IPS-20b (cell line): Measurements from ENCODE around the gene CFAP251.
"Not testable (repeated sequence)": the region's sequence is repeated elsewhere in the genome, so short reads cannot be mapped to it uniquely, and the experiment has no call there.

Experiments
- H3K27ac ChIP-seq: one replicate; pipeline ENCODE4 v1.5.1; 2013; ENCODE audit warnings: low read length
- H3K27me3 ChIP-seq: 2 replicates; pipeline ENCODE4 v1.6.1; 2013; ENCODE audit warnings: mild to moderate bottlenecking, low read length, inconsistent platforms; ENCODE audit not compliant: insufficient read depth
- H3K36me3 ChIP-seq: 2 replicates; pipeline ENCODE4 v1.6.1; 2013; ENCODE audit warnings: low read depth, mild to moderate bottlenecking, inconsistent platforms, low read length, moderate library complexity; ENCODE audit not compliant: insufficient read depth
- H3K4me1 ChIP-seq: 2 replicates; pipeline ENCODE4 v1.6.1; 2013; ENCODE audit warnings: mild to moderate bottlenecking, control low read depth, inconsistent platforms, low read length, moderate library complexity; ENCODE audit not compliant: insufficient read depth
- H3K4me3 ChIP-seq: 2 replicates; pipeline ENCODE4 v1.5.1; 2013; ENCODE audit warnings: mild to moderate bottlenecking, low read length, inconsistent platforms
- H3K9ac ChIP-seq: 2 replicates; pipeline ENCODE4 v1.6.1; 2013; ENCODE audit warnings: low read depth, mild to moderate bottlenecking, inconsistent platforms, low read length, moderate library complexity
- H3K9me3 ChIP-seq: 2 replicates; pipeline ENCODE4 v1.6.1; 2013; ENCODE audit warnings: mild to moderate bottlenecking, low read depth, low read length, inconsistent platforms; ENCODE audit not compliant: insufficient read depth

Gene CFAP251, protein sequence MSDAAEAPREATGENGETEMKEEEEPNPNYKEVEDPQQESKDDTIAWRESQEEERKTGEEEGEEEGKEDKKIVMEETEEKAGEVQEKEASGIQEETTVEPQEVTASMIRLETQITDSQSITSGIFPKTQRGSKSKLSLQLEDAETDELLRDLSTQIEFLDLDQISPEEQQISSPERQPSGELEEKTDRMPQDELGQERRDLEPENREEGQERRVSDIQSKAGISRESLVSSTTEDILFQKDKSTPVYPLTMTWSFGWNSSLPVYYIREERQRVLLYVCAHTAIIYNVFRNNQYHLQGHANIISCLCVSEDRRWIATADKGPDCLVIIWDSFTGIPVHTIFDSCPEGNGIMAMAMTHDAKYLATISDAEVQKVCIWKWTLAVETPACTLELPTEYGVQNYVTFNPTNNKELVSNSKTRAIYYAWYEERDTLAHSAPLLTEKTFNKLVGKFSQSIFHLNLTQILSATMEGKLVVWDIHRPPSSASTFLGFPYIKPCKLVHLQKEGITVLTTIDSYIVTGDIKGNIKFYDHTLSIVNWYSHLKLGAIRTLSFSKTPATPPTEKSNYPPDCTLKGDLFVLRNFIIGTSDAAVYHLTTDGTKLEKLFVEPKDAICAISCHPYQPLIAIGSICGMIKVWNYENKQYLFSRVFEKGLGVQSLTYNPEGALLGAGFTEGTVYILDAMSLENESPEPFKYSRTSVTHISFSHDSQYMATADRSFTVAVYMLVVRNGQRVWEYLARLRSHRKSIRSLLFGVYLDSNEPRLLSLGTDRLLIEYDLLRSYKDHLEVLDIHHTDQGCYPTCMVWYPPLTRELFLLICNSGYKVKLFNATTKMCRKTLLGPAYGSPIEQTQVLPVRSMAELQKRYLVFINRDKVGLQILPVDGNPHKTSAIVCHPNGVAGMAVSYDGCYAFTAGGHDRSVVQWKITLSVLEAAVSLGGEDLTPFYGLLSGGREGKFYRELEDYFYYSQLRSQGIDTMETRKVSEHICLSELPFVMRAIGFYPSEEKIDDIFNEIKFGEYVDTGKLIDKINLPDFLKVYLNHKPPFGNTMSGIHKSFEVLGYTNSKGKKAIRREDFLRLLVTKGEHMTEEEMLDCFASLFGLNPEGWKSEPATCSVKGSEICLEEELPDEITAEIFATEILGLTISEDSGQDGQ

DNA sequence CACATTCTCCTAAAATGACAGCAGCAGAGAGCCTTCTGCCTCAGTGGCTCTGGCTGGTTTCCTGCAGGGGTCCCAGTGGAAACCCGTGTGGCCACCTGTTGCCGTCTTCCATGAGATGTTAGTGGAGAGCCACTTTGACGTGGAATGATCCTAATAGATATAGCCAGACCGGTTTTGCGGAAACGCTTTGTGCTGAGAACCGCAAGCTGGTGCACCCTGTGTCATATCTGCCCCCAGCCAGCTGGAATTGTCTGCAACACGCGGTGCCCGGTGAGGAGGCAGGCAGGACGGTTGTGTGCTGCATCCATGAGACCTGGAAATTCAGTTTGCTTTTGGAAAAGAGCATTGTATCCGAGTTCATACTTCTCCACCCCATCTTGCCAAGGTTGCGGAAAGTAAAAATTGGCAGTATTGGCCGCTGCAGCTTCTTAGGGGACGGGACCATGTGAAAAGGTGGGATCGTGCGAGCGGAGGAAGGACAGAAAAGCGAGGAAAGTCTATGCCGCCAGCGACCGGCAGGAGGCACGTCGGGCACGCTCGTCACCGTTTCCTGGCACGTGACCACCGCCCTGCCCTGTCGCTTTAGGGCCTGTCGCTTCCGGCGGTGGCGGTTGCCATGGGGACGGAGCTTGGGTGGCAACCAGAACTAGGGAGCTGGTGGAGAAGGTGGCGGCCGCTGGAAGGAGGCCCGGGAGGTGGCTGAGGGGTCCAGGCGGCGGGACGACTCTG lies at the start of gene CFAP251:
TSS of gene CFAP251 (plus strand) at position 643 of the 729 bp plus-strand sequence. CDS start 2,714 bp downstream, outside the sequence.
- Histone ChIP-seq H3K27me3 (no peaks in the 10 kb centered on the region), H3K4me1 (no peaks in the 10 kb centered on the region), H3K9ac (peak within 1 kb of the TSS; percentile 37; the same call in 1 of the 2 replicates), H3K27ac (no peak within 1 kb of the TSS), H3K4me3 (peak within 1 kb of the TSS; percentile 68; the same call in 1 of the 2 replicates), H3K9me3 (no peaks in the 10 kb centered on the region), H3K36me3 (peaks cover 17% of the 10 kb centered on the region)

DNA sequence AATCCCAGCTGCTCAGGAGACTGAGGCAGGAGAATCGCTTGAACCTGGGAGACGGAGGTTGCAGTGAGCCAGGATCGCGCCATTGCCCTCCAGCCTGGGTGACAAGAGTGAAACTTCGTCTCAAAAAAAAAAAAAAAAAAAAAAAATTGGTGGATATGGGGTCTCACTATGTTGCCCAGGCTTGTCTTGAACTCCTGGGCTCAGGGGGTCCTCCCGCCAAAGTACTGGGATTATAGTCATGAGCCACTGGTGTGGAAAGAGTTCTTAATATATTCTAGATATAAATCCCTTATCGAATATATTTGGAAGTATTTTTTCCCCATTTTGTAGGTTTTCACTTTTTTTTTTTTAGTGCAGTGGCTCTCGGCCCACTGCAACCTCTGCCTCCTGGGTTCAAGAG lies 49.2 kb upstream of the CFAP251 start:
- not testable (repeated sequence) for H3K36me3 ChIP-seq, H3K4me1 ChIP-seq, H3K9me3 ChIP-seq, H3K9ac ChIP-seq, H3K27ac ChIP-seq, H3K4me3 ChIP-seq, H3K27me3 ChIP-seq

DNA sequence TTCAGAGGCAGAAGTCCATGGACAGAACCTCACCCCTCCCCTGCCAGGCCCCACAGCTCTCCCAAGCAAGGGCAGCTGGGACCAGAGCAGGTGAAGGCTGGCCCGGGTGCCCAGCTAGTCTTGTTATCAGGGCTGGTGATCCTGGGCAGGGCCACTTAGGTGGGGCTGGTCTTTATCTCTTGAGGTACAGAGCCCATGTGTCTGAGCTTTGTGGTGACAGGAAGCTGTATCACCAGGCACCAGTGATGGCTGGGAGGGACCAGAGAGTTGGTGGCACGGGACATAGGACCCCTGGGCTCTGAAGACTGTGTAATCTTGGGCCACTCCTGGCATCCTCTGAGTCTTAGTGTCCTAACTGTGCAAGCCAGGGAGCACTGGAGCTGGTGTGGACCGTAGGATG lies 46.9 kb upstream of the CFAP251 start:
- Histone ChIP-seq H3K9me3 (no peaks in the 10 kb centered on the region), H3K27me3 (no peaks in the 10 kb centered on the region), H3K9ac (no peak overlapping the region), H3K4me3 (no peak overlapping the region), H3K36me3 (no peaks in the 10 kb centered on the region), H3K27ac (no peak overlapping the region), H3K4me1 (no peaks in the 10 kb centered on the region)

DNA sequence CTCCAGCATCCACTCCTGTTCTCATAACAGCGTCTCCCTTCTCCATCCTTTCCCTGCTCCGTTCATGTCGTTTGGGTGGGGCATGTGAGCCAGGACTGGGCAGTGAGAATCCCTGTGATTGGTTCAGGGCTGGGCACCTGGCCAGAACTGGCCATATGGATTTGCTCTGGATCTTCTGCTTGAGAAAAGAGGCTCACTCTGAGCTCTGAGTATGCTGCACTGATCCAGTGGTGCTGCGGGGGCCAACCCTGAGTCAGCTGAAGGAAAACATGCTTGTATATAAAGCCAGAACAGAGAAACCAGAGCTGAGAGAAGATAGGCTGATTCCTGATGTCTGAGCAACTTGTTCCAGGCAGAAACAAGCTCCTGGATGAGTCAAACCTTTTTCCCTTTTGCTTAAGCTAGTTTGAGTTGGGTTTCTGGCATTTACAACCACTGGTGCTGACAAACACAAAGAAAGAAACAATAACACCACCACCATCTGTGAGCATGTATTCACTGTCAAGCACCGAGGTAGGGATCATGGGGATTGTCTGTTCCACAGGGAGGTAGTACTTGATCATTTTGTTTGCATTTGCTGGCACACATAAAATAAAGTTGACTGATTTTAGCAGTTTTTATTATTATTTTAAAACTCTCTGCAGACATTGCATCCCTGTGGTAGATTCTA lies 45.7 kb upstream of the CFAP251 start:
- no peaks in the 10 kb centered on the region for H3K27me3 ChIP-seq
- no peaks in the 10 kb centered on the region for H3K36me3 ChIP-seq
- H3K9me3 ChIP-seq = no peaks in the 10 kb centered on the region
- H3K4me3 ChIP-seq = no peak overlapping the region
- H3K27ac ChIP-seq = no peak overlapping the region
- H3K4me1 ChIP-seq = no peaks in the 10 kb centered on the region
- no peak overlapping the region for H3K9ac ChIP-seq

DNA sequence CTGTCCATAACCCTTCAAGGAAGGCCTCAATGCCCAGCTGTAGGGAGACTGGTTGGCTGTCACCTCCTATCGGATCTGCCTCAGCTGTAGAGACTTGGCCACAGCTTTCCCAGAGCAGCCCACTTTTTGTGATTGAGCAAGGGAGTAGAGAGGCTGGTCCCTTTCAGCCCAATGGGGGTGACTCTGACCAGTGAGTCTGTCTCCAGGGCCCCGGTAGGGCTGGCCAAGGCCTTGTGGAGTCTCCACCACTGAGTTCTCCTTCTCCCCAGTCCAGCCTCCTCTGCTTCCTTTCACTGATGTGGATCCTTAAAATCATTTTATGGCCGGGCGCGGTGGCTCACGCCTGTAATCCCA lies 45.2 kb upstream of the CFAP251 start:
- Histone ChIP-seq H3K4me1 (no peaks in the 10 kb centered on the region), H3K4me3 (no peak overlapping the region), H3K9me3 (no peaks in the 10 kb centered on the region), H3K27me3 (no peaks in the 10 kb centered on the region), H3K27ac (no peak overlapping the region), H3K36me3 (no peaks in the 10 kb centered on the region), H3K9ac (no peak overlapping the region)

DNA sequence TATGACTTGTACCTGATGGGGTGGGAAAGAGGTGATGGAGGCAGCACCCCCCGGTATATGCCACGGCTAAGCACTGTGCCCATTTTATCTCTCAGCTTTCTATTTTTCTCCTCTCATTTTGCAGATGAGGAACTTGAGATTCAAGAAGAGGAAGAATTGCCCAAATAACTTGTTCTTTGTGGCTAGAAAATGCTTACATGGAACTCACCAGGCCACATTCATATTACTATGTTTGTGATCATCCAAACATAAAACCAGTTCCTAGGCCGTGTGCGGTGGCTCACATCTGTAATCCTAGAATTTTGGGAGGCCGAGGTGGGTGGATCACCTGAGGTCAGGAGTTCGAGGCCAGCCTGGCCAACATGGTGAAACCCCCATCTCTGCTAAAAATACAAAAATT lies 44.3 kb upstream of the CFAP251 start:
- no peak overlapping the region for H3K27ac ChIP-seq
- no peaks in the 10 kb centered on the region for H3K36me3 ChIP-seq
- no peak overlapping the region for H3K4me3 ChIP-seq
- no peaks in the 10 kb centered on the region for H3K27me3 ChIP-seq
- no peaks in the 10 kb centered on the region for H3K4me1 ChIP-seq
- no peak overlapping the region for H3K9ac ChIP-seq
- no peaks in the 10 kb centered on the region for H3K9me3 ChIP-seq

DNA sequence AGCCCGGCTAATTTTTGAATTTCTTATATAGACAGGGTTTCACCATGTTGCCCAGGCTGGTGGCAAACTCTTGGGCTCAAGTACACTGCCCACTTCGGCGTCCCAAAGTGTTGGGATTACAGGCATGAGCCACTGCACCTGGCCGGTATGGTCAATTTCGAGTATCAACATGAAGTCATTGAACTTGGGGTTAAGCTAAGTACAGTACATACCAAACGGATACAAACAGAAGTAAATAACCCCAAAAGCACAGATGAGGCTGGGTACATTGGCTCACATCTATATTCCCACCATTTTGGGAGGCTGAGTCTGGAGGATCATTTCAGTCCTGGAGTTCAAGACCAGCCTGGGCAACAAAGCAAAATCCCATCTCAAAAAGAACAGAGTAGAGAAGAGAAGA lies 42.8 kb upstream of the CFAP251 start:
- no peaks in the 10 kb centered on the region for H3K27me3 ChIP-seq
- H3K27ac ChIP-seq = no peak overlapping the region

DNA sequence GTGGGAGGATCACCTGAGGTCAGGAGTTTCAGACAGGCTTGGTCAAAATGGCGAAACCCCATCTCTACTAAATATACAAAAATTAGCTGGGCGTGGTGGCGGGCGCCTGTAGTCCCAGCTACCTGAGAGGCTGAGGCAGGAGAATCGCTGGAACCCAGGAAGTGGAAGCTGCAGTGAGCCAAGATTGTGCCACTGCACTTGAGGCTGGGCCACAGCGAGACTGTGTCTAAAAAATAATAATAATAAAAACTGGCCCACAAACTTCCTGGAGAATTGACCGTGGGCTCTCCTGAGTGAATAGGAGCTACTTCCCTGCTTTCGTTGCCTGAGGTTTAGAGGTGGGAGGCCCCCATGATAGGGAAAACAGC lies 42.3 kb upstream of the CFAP251 start:
- not testable (repeated sequence) for H3K4me1 ChIP-seq, H3K36me3 ChIP-seq, H3K4me3 ChIP-seq, H3K27ac ChIP-seq, H3K9ac ChIP-seq, H3K27me3 ChIP-seq, H3K9me3 ChIP-seq

More for the DNA sequence above, 42.8 kb upstream of the CFAP251 start:
- Histone ChIP-seq H3K4me1 (no peaks in the 10 kb centered on the region), H3K9ac (no peak overlapping the region), H3K9me3 (no peaks in the 10 kb centered on the region), H3K36me3 (no peaks in the 10 kb centered on the region), H3K4me3 (no peak overlapping the region)

DNA sequence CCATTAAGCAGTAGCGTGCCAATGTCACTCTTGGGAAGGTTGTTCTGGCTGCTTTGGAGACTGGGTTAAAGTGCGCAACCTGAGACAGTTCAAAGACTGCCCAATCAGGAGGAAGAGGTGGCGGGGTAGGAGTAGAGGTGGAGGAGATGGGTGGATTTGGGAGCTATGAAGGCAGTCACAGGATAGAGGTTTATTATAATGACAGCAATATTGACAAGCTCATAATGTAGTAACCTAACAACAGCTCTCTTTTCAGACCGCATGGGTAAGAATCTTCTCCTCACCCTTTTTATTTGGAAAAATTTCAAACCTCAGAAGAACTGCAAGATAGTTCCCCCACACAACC lies 35.1 kb upstream of the CFAP251 start:
- H3K9me3 ChIP-seq = no peaks in the 10 kb centered on the region
- H3K4me3 ChIP-seq = no peak overlapping the region
- H3K36me3 ChIP-seq = no peaks in the 10 kb centered on the region
- H3K27ac ChIP-seq = no peak overlapping the region
- H3K4me1 ChIP-seq = peaks cover 5% of the 10 kb centered on the region; the same call in 1 of the 2 replicates
- H3K9ac ChIP-seq = no peak overlapping the region
- no peaks in the 10 kb centered on the region for H3K27me3 ChIP-seq

DNA sequence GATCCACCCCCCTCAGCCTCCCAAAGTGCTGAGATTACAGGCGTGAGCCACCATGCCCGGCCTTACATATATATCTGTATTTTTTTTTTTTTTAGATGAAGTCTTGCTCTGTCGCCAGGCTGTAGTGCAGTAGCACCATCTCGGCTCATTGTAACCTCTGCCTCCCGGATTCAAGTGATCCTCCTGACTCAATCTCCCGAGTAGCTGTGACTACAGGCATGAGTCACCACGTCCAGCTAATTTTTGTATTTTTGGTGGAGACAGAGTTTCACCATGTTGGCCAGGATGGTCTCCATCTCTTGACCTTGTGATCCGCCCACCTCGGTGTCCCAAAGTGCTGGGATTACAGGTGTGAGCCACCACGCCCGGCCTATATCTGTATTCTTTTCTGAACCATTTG lies 33.3 kb upstream of the CFAP251 start:
- H3K4me3 ChIP-seq, H3K36me3 ChIP-seq, H3K9ac ChIP-seq, H3K9me3 ChIP-seq, H3K27ac ChIP-seq, H3K4me1 ChIP-seq, H3K27me3 ChIP-seq: not testable (repeated sequence)

DNA sequence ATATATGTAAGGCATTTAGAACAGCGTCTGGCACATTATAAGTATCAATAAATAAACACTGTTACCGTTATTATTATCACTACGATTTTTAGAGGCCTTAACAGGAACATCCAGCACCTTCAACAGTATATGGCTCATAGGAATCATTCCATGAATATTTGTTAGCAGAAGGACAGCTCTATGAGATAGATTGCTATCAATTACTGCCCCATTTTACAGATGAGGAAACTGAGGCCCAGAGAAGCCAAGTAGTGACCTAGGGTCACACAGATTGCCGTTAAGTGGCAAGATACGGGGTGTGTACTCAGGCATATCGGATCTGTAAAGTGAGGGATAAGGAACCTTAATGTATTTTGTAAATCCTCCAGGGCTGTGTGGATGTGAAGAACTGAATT lies 30.3 kb upstream of the CFAP251 start:
- no peaks in the 10 kb centered on the region for H3K9me3 ChIP-seq
- H3K9ac ChIP-seq = peak overlapping the region; percentile 22; the same call in 1 of the 2 replicates
- peaks cover 6% of the 10 kb centered on the region; the same call in 1 of the 2 replicates for H3K36me3 ChIP-seq
- H3K4me3 ChIP-seq = peak overlapping the region; percentile 90
- H3K4me1 ChIP-seq = peaks cover 10% of the 10 kb centered on the region; the same call in 1 of the 2 replicates
- H3K27me3 ChIP-seq = peaks cover 9% of the 10 kb centered on the region; the same call in 1 of the 2 replicates
- no peak overlapping the region for H3K27ac ChIP-seq
